Spleen (tissue), 7 donors: ENCODE measurements around the gene ADA.

Experiments
- CTCF ChIP-seq, 11 experiments: fragments of 200-600 bp in 7 of 11; fragments of 450-650 bp in 4 of 11; sonication (generic) in 4 of 11; IDR thresholded peaks in 8 of 11; conservative IDR thresholded peaks in 3 of 11; 1 replicate in 7 of 11; 2 replicates in 4 of 11; pipeline versions ENCODE4 v1.4.0 to v1.8.0; 2016 to 2021; ENCODE audit warnings: antibody characterized with exemption in 11 of 11, inconsistent platforms in 4 of 11, mild to moderate bottlenecking in 1 of 11
- POLR2A ChIP-seq, 3 donors: fragments of 450-650 bp; IDR thresholded peaks; one replicate each; pipeline ENCODE4 v1.5.1; 2017; ENCODE audit warnings: antibody characterized with exemption in 3 of 3, mild to moderate bottlenecking in 1 of 3
- POLR2AphosphoS5 ChIP-seq, 3 donors: sonication (generic); formaldehyde crosslinking; IDR thresholded peaks; one replicate each; pipeline ENCODE4 v1.5.1; 2017; ENCODE audit warnings: antibody characterized with exemption in 3 of 3
- donor health status: DM: no; HTN: no; CAD: no; lungs with moderate emphysema.
- donor health status: DM: no; HTN: no; CAD: no.
- donor health status: DM: no; HTN: no; CAD: no.

- TF ChIP-seq POLR2AphosphoS5 (IDR thresholded peaks at IDR 0.05), result no peak
- no peak for TF ChIP-seq CTCF (IDR thresholded peaks at IDR 0.05 in 8 of 11, conservative IDR thresholded peaks at IDR 0.05 in 3 of 11)
- TF ChIP-seq POLR2A (IDR thresholded peaks at IDR 0.05), result no peak
Observed at GRCh38 chr20:44690781-44691423, 39.4 kb upstream of the ADA start.
